OCI-LY3 (cell line): ENCODE data around the gene PLD1.

ENCODE experiments used
- EZH2phosphoT487 ChIP-seq: fragments of 200-600 bp; shearing (Covaris generic); IDR thresholded peaks from 2 replicates; pipeline ENCODE4 v1.6.1; 2018; ENCODE audit warnings: antibody characterized with exemption, mixed run types, low read depth
- TF ChIP-seq, protein P1 (sequence below): fragments of 200-600, 300-600 bp; sonication (generic); IDR thresholded peaks from 2 replicates; pipeline ENCODE4 v1.5.1; 2014; ENCODE audit warnings: antibody characterized with exemption, low read length, low read depth

DNA sequence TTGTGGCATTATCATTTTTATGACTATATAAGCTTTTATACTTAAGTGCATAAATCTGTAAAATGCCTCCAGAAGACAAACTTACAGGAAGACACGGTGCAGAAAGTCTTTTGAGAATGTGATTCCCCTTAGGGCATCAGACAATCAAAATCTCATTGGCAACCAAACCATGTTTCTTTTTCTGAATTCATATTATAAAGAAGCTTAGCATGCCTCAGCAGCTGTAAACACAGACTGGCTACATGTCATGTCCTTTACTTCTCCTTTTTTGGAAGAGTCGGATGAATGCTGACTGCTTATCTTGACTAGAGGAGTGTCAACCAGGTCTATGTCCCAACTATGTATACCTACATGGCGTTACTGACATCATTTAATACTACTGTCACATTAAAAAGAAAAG, 150.1 kb downstream of the PLD1 start:
- TF ChIP-seq, protein P1, sequence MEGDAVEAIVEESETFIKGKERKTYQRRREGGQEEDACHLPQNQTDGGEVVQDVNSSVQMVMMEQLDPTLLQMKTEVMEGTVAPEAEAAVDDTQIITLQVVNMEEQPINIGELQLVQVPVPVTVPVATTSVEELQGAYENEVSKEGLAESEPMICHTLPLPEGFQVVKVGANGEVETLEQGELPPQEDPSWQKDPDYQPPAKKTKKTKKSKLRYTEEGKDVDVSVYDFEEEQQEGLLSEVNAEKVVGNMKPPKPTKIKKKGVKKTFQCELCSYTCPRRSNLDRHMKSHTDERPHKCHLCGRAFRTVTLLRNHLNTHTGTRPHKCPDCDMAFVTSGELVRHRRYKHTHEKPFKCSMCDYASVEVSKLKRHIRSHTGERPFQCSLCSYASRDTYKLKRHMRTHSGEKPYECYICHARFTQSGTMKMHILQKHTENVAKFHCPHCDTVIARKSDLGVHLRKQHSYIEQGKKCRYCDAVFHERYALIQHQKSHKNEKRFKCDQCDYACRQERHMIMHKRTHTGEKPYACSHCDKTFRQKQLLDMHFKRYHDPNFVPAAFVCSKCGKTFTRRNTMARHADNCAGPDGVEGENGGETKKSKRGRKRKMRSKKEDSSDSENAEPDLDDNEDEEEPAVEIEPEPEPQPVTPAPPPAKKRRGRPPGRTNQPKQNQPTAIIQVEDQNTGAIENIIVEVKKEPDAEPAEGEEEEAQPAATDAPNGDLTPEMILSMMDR = no peak
- TF ChIP-seq EZH2phosphoT487 = no peak
